ENCODE results near the gene TDG. TPM values are rescaled to one million over a fixed set of nuclear protein-coding genes. Genes with fewer than 3 reads are reported as not detected.

Gene TDG
- total and polyA plus RNA-seq, 5 donors: 9.8 to 17.7 (median 12.4) TPM

DNA sequence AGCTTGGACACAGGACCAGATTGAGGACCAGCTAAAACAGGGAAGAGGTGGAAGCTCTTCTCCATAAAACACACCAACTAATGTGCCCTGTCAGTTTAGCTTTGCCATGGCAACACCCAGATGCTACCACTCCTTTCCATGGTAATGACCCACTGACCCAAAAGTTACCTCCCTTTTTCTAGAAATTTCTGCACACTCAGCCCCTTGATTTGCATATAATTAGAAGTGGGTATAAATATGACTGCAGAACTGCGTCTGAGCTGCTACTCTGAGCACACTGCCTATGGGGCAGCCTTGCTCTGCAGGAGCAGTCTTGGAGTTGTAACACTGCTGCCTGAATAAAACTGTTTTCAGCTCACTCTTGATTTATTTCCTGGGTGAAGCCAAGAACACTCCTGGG, 3.2 kb upstream of the TDG start:
- Histone ChIP-seq H3K9me3 (ENCODE audit: control insufficient read depth, low read length) (no peaks in the 10 kb centered on the region), H3K27me3 (ENCODE audit: control insufficient read depth, insufficient read depth) (no peaks in the 10 kb centered on the region), H3K27ac (ENCODE audit: low read length) (no peak overlapping the region), H3K4me1 (ENCODE audit: control insufficient read depth, insufficient read depth, low read length) (peaks cover 5% of the 10 kb centered on the region), H3K4me3 (ENCODE audit: low read length) (no peak overlapping the region)
- DNase-seq (no peak), ATAC-seq (no peak)
- WGBS: 42% methylated on average over 1 of the region's 1 CpG
- intact Hi-C loops (cut with DNase I): loop anchor here in 2 of 4 donors (10.0 kb wide), 2 partner anchors 102 to 152 kb away; partner anchors contain the start of gene HCFC2 (in 2 of the 2)

DNA sequence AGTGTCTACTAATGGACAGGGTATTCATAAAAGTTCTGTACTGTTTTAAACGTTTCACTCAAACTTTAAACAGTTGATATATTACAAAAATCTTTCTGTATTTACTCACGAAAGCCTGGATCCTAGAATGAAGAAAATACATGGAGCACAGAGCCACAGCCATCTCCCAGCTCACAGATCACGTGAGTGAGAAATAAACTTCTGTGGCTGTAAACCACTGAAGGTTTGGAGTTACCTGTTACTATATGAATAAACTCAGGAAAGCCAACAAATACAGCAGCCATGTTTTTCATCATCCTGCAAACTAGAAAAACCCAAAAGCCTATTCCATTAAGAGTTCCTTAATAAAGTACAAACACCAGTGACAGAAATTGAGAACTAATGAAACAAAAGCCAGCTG, 867 bp upstream of the TDG start:
- H3K4me1 ChIP-seq (ENCODE audit: control insufficient read depth, insufficient read depth, low read length): peaks cover 5% of the 10 kb centered on the region
- 16% methylated on average over 3 of the region's 3 CpGs for WGBS
- H3K9me3 ChIP-seq (ENCODE audit: control insufficient read depth, low read length): no peaks in the 10 kb centered on the region
- H3K27me3 ChIP-seq (ENCODE audit: control insufficient read depth, insufficient read depth): no peaks in the 10 kb centered on the region
- DNase-seq (no peak), ATAC-seq (no peak)
- no peak overlapping the region for H3K27ac ChIP-seq (ENCODE audit: low read length)
- intact Hi-C loops (cut with DNase I): loop anchor here in 2 of 4 donors (10.0 kb wide), 2 partner anchors 100 to 150 kb away; partner anchors contain the start of gene HCFC2 (in 2 of the 2)
- peak overlapping the region; percentile 81 for H3K4me3 ChIP-seq (ENCODE audit: low read length)

- Histone ChIP-seq H3K9me3 (ENCODE audit: control insufficient read depth, low read length) (no peaks in the 10 kb centered on the region), H3K4me1 (ENCODE audit: control insufficient read depth, insufficient read depth, low read length) (peaks cover 5% of the 10 kb centered on the region), H3K27ac (ENCODE audit: low read length) (peak overlapping the region; percentile 91), H3K4me3 (ENCODE audit: low read length) (peak overlapping the region; percentile 81), H3K27me3 (ENCODE audit: control insufficient read depth, insufficient read depth) (no peaks in the 10 kb centered on the region)
- under 1% methylated on average over 11 of the region's 11 CpGs for WGBS
- ATAC-seq (no peak), DNase-seq (no peak)
- intact Hi-C loops (cut with DNase I): loop anchor here in 2 of 4 donors (10.0 kb wide), 2 partner anchors 100 to 150 kb away; partner anchors contain the start of gene HCFC2 (in 2 of the 2)
These were observed 450 bp upstream of the TDG start for GRCh38 chr12:103965255-103965589.

GRCh38 chr12:103966736-103967135, 1.1 kb downstream of the TDG start:
- peaks cover 5% of the 10 kb centered on the region for H3K4me1 ChIP-seq (ENCODE audit: control insufficient read depth, insufficient read depth, low read length)
- H3K27me3 ChIP-seq (ENCODE audit: control insufficient read depth, insufficient read depth): no peaks in the 10 kb centered on the region
- DNase-seq: no peak
- intact Hi-C loops (cut with DNase I): loop anchor here in 2 of 4 donors (10.0 kb wide), 2 partner anchors 98 to 148 kb away; partner anchors contain the start of gene HCFC2 (in 2 of the 2)
- no peaks in the 10 kb centered on the region for H3K9me3 ChIP-seq (ENCODE audit: control insufficient read depth, low read length)
- H3K27ac ChIP-seq (ENCODE audit: low read length): no peak overlapping the region
- 20% methylated on average over 1 of the region's 1 CpG for WGBS
- ATAC-seq: no peak
- H3K4me3 ChIP-seq (ENCODE audit: low read length): peak overlapping the region; percentile 81

DNA sequence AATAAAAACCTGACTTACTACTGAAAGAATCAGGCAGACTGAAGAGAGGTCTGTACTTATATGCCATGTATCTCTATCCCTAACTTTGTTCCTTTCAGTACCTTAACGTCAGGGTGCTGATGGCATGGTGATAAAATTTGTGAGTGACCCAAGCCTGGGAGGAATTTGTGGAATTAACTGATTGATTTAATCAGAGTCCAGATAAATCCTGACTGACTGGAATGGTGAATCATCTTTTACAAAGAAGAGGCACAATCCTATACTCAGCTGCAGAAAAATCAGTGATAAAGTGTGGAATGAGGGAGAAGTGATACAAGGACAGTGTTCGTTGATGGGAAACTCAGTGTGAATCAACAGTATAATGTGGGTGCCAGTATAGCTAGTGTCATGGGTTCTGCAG, 3.7 kb downstream of the TDG start:
- WGBS: 41% methylated on average over 2 of the region's 2 CpGs
- intact Hi-C loops (cut with DNase I): loop anchor here in 2 of 4 donors (10.0 kb wide), 2 partner anchors 95 to 145 kb away; partner anchors contain the start of gene HCFC2 (in 2 of the 2)
- DNase-seq (no peak), ATAC-seq (no peak)
- no peaks in the 10 kb centered on the region for H3K9me3 ChIP-seq (ENCODE audit: control insufficient read depth, low read length)
- H3K4me3 ChIP-seq (ENCODE audit: low read length): no peak overlapping the region
- no peaks in the 10 kb centered on the region for H3K27me3 ChIP-seq (ENCODE audit: control insufficient read depth, insufficient read depth)
- H3K27ac ChIP-seq (ENCODE audit: low read length): no peak overlapping the region
- peaks cover 2% of the 10 kb centered on the region for H3K4me1 ChIP-seq (ENCODE audit: control insufficient read depth, insufficient read depth, low read length)

DNA sequence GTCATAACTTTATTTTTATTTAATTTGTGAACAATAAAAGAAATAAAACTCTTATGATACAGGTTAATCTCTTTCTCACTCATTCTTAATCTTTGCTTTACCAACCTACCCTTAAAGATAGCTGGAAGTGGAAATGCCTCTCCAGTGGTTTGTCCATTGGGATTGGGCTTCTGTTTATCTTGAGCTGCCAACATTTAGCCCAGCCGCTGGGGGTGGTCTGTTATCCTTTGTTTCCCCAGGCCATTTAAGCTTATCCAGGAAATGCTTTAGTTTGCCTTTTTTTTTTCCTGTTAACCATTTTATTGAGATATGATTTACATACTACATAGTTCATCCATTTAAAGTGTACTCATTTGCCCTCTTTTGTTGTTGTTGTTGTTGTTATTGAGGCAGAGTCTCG, 8.2 kb downstream of the TDG start:
- Histone ChIP-seq H3K27me3 (ENCODE audit: control insufficient read depth, insufficient read depth) (no peaks in the 10 kb centered on the region), H3K4me3 (ENCODE audit: low read length) (no peak overlapping the region), H3K27ac (ENCODE audit: low read length) (no peak overlapping the region), H3K4me1 (ENCODE audit: control insufficient read depth, insufficient read depth, low read length) (no peaks in the 10 kb centered on the region), H3K9me3 (ENCODE audit: control insufficient read depth, low read length) (no peaks in the 10 kb centered on the region)
- WGBS: 56% methylated on average over 2 of the region's 2 CpGs
- intact Hi-C loops (cut with DNase I): no loop called here
- DNase-seq (no peak), ATAC-seq (no peak)

DNA sequence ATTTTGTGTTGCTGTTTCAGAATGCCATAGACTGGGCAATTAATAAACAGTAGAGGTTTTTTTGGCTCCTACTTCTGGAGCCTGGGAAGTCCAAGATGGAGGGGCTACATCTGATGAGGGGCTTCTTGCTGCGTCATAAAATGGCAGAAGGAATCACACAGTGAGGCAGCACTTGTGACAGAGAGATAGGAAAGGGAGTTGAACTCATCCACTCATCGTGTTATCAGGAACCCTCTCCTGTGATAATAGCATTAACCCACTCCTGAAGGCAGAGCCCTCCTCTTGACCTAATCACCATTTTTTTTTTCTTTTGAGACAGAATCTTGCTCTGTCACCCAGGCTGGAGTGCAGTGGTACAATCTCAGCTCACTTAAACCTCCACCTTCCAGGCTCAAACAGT, 9.7 kb downstream of the TDG start:
- DNase-seq: no peak
- Histone ChIP-seq H3K27me3 (ENCODE audit: control insufficient read depth, insufficient read depth) (no peaks in the 10 kb centered on the region), H3K4me1 (ENCODE audit: control insufficient read depth, insufficient read depth, low read length) (no peaks in the 10 kb centered on the region), H3K9me3 (ENCODE audit: control insufficient read depth, low read length) (no peaks in the 10 kb centered on the region), H3K27ac (ENCODE audit: low read length) (no peak overlapping the region), H3K4me3 (ENCODE audit: low read length) (no peak overlapping the region)
- 54% methylated on average over 2 of the region's 2 CpGs for WGBS
- no peak for ATAC-seq
- intact Hi-C loops (cut with DNase I): no loop called here

DNA sequence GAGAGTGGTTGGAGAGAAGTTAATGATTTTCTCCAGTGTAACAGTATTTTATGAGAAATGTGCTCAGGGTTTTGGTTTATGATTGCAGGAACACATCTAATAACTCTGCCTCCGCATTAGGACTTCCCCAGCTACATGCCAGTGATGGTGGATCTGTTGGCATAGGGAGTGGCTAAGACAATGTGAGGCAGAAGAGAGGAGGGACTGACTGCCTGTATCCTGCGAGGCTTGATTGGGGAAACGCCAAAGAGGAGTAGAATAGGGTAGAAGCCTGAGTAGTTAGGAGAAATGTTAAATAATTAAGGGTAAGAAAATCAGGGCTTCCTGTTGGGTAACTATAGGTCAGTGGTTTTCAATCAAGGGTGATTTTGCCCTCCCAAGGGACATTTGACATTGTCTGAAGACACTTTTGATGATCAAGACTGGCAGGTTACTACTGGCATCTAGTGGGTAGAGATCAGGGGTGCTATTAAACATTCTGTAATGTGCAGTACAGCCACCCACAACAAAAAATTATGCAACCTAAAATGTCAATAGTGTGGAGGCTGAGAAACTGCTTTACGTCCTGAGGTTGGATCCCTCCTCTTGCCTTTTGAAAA, 12.8 kb downstream of the TDG start:
- no peaks in the 10 kb centered on the region for H3K9me3 ChIP-seq (ENCODE audit: control insufficient read depth, low read length)
- no peak for ATAC-seq
- H3K4me1 ChIP-seq (ENCODE audit: control insufficient read depth, insufficient read depth, low read length): no peaks in the 10 kb centered on the region
- no peaks in the 10 kb centered on the region for H3K27me3 ChIP-seq (ENCODE audit: control insufficient read depth, insufficient read depth)
- H3K4me3 ChIP-seq (ENCODE audit: low read length): no peak overlapping the region
- intact Hi-C loops (cut with DNase I): no loop called here
- WGBS: 90% methylated on average over 4 of the region's 4 CpGs
- no peak for DNase-seq
- no peak overlapping the region for H3K27ac ChIP-seq (ENCODE audit: low read length)

- ATAC-seq: no peak
- intact Hi-C loops (cut with DNase I): no loop called here
These were observed 21.2 kb downstream of the TDG start for GRCh38 chr12:103986829-103987228.

DNA sequence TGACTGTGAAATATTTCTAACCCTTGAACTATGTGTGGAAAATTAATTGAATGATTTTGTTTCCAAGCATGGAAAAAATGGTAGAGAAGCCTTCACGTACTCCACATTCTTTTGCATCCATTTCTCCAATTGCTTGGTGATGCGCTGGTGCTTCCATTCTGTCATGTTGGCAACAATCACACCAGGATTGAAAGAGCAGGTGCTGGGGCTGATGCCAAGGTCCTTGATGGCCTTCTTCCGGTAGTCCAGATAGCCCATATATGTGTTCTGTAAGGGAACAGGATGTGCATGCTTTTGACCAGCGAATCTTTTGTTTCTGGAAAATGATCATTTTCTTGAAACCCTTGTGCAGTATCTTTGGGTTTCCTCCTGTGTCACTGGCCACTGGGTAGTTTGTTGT, 28.6 kb downstream of the TDG start:
- Histone ChIP-seq H3K4me3 (ENCODE audit: low read length) (no peak overlapping the region), H3K4me1 (ENCODE audit: control insufficient read depth, insufficient read depth, low read length) (no peaks in the 10 kb centered on the region), H3K27me3 (ENCODE audit: control insufficient read depth, insufficient read depth) (no peaks in the 10 kb centered on the region), H3K27ac (ENCODE audit: low read length) (no peak overlapping the region), H3K9me3 (ENCODE audit: control insufficient read depth, low read length) (no peaks in the 10 kb centered on the region)
- intact Hi-C loops (cut with DNase I): no loop called here
- 81% methylated on average over 4 of the region's 4 CpGs for WGBS
- ATAC-seq (no peak), DNase-seq (no peak)

More at GRCh38 chr12:103986829-103987228, 21.2 kb downstream of the TDG start:
- 73% methylated on average over 2 of the region's 2 CpGs for WGBS
- Histone ChIP-seq H3K27ac (ENCODE audit: low read length) (no peak overlapping the region), H3K9me3 (ENCODE audit: control insufficient read depth, low read length) (no peaks in the 10 kb centered on the region), H3K4me1 (ENCODE audit: control insufficient read depth, insufficient read depth, low read length) (no peaks in the 10 kb centered on the region), H3K4me3 (ENCODE audit: low read length) (no peak overlapping the region), H3K27me3 (ENCODE audit: control insufficient read depth, insufficient read depth) (no peaks in the 10 kb centered on the region)
- DNase-seq: no peak

DNA sequence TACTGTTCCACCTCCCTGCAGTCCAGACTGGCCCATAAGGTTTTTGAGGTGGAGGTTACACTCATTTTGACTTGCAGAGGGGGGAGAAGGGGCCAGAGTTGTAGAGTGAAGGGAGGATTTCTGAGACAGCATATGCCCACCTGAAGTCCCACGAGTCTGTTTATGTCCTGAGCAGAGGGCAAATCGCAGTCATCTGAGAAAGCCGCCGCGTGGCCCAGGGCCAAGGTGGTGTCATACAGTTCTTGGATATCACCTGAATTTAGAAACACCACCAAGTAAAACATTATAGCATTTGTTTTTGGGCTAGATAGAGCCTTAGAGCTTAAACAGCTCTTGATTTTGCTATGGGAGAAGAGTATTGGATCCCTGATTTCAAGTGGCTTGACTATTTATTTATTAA, 30.9 kb downstream of the TDG start:
- H3K27ac ChIP-seq (ENCODE audit: low read length): no peak overlapping the region
- intact Hi-C loops (cut with DNase I): no loop called here

More for the DNA sequence above, 30.9 kb downstream of the TDG start:
- H3K4me3 ChIP-seq (ENCODE audit: low read length): no peak overlapping the region
- H3K4me1 ChIP-seq (ENCODE audit: control insufficient read depth, insufficient read depth, low read length): no peaks in the 10 kb centered on the region
- no peak for ATAC-seq
- no peaks in the 10 kb centered on the region for H3K9me3 ChIP-seq (ENCODE audit: control insufficient read depth, low read length)
- DNase-seq: peak in 1 of 3 donors; percentile 54
- H3K27me3 ChIP-seq (ENCODE audit: control insufficient read depth, insufficient read depth): no peaks in the 10 kb centered on the region
- WGBS: 77% methylated on average over 5 of the region's 5 CpGs
